C4-2B (cell line): ENCODE measurements around the gene AAK1.

Source experiments
- H3K27ac ChIP-seq: fragments of 450-650 bp; 2 replicates; pipeline ENCODE4 v1.5.1; 2017
- CTCF ChIP-seq: fragments of 450-650 bp; conservative IDR thresholded peaks from 2 replicates; pipeline ENCODE4 v1.5.1; 2017; ENCODE audit warnings: mild to moderate bottlenecking
- ZFX ChIP-seq: fragments of 450-650 bp; IDR thresholded peaks from 2 replicates; pipeline ENCODE4 v1.6.1; 2017

Gene AAK1

GRCh38 chr2:69592511-69592910 is 51.0 kb downstream of the AAK1 start:
- TF ChIP-seq CTCF (no peak), ZFX (no peak)
- H3K27ac ChIP-seq, result no peak overlapping the region

- TF ChIP-seq CTCF (no peak), ZFX (no peak)
- no peak overlapping the region for H3K27ac ChIP-seq
Measured at GRCh38 chr2:69589973-69590652, 53.4 kb downstream of the AAK1 start.

DNA sequence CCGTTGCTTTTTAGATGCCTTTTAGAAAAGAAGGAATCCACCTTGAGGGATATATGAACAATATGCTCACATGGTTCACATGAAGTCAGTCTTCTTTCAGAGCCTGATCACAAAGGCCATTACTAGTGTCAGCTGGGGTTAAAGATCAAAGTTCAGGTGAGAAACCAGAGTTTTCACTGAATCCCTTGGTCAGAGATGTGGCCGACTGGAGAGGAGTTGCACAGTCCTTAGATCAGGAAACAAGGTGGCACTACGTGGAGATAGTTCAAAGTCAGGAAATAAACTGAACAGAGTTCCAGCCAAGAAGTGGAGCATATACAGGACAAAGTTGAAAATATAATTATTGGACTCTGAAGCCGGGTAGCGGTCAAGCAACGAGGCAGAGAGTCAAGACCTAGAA is 54.6 kb downstream of the AAK1 start:
- TF ChIP-seq ZFX, result no peak
- TF ChIP-seq CTCF, result no peak
- no peak overlapping the region for H3K27ac ChIP-seq

- no peak for TF ChIP-seq CTCF
- TF ChIP-seq ZFX, result no peak
- no peak overlapping the region for H3K27ac ChIP-seq
Measured at GRCh38 chr2:69588403-69588802, 55.1 kb downstream of the AAK1 start.

DNA sequence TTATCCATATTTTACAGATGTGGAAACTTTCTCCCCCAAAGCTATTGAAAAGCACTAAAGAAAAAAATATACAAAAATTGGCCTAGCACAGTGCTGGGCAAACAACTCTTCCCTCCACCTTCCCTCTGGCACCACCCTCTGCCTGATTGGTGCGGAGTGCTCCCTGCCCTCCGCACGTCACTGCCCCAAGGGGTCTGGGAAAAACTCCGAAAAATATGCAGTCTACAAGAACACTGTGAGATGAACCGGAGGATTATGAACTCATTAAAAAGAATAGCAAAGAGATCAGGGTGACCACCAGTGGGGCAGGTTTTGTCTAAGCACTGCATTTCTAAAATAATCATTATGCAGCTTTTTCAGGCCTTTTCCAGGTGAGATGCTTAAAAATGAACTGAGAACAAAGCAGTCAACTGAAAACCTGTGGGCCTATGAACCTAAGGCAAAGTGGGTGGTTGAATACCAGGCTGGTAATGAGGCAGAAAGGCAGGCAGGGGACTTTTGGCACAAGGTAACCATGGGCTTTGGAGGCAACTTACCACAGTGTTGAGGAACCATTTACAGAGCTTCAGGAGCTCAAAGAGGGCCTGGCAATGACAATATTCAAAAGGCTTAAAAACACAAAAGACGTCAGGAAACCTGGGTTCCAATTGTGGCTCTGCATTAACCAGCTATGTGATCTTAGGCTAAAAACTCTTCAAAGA is 57.5 kb downstream of the AAK1 start:
- TF ChIP-seq CTCF, result no peak
- no peak for TF ChIP-seq ZFX

DNA sequence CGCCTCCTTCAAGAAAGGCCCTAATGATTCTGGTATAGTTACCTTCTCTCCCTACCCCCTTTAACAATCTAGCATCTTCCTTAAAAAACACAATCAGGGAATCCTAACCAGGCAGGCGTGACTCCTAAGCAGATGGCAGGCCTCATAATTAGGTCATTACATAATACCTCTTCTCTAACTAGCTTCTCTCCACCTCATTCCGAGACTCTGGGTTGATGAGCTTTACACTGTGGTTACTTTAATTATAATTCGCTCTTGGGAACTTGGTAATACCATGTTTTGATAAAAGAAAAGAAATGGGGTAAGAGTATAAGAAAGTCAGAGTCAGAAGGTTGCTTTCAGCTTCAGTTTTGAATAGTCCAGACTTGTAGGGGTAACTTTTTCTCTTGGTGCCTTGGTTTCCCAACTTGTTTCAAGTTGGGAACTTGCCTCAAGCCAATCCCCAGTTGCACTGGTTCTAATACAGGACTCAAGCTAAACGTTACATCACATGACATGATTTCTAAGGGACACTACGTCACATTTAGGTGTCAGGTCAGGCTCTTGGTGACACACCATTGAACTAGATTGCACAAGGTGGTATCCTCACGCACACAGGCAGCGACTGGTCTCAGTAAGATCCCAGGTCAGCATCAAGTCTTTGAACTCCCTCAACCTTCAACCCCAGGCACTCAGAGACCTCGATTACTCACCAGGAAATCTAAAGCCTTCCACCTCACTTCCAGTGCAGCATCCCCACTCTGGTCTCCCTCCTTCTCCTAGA is 59.2 kb downstream of the AAK1 start:
- TF ChIP-seq CTCF, result no peak
- TF ChIP-seq ZFX, result no peak
- no peak overlapping the region for H3K27ac ChIP-seq

More for the DNA sequence above, 57.5 kb downstream of the AAK1 start:
- H3K27ac ChIP-seq, result no peak overlapping the region

GRCh38 chr2:69583321-69583833 is 60.2 kb downstream of the AAK1 start:
- no peak for TF ChIP-seq ZFX
- TF ChIP-seq CTCF, result no peak

More at GRCh38 chr2:69583321-69583833, 60.2 kb downstream of the AAK1 start:
- H3K27ac ChIP-seq, result no peak overlapping the region
